BLaER1 (cell line): ENCODE results near the gene SGPP2.
"Not testable (repeated sequence)": the region's sequence is repeated elsewhere in the genome, so short reads cannot be mapped to it uniquely, and the experiment has no call there.

Source experiments
- H3K27ac ChIP-seq: shearing (Covaris generic); formaldehyde crosslinking; 2 replicates; pipeline ENCODE4 v1.8.1; 2022
- H3K27me3 ChIP-seq: shearing (Covaris generic); formaldehyde crosslinking; 2 replicates; pipeline ENCODE4 v1.8.1; 2022
- H3K36me3 ChIP-seq: shearing (Covaris generic); formaldehyde crosslinking; 2 replicates; pipeline ENCODE4 v1.8.1; 2022
- H3K4me1 ChIP-seq: shearing (Covaris generic); formaldehyde crosslinking; 2 replicates; pipeline ENCODE4 v1.8.1; 2022
- H3K4me2 ChIP-seq: shearing (Covaris generic); formaldehyde crosslinking; 2 replicates; pipeline ENCODE4 v1.8.1; 2022
- H3K4me3 ChIP-seq: shearing (Covaris generic); formaldehyde crosslinking; 2 replicates; pipeline ENCODE4 v1.8.1; 2022
- H3K9ac ChIP-seq: shearing (Covaris generic); formaldehyde crosslinking; 2 replicates; pipeline ENCODE4 v1.8.1; 2022
- H3K9me3 ChIP-seq: shearing (Covaris generic); formaldehyde crosslinking; 2 replicates; pipeline ENCODE4 v1.8.1; 2022
- H4K20me1 ChIP-seq: shearing (Covaris generic); formaldehyde crosslinking; 2 replicates; pipeline ENCODE4 v1.8.1; 2022
- Cebpa-rat ChIP-seq: shearing (Covaris generic); IDR thresholded peaks from 2 replicates; pipeline ENCODE4 v1.8.1; 2022

SGPP2 gene

DNA sequence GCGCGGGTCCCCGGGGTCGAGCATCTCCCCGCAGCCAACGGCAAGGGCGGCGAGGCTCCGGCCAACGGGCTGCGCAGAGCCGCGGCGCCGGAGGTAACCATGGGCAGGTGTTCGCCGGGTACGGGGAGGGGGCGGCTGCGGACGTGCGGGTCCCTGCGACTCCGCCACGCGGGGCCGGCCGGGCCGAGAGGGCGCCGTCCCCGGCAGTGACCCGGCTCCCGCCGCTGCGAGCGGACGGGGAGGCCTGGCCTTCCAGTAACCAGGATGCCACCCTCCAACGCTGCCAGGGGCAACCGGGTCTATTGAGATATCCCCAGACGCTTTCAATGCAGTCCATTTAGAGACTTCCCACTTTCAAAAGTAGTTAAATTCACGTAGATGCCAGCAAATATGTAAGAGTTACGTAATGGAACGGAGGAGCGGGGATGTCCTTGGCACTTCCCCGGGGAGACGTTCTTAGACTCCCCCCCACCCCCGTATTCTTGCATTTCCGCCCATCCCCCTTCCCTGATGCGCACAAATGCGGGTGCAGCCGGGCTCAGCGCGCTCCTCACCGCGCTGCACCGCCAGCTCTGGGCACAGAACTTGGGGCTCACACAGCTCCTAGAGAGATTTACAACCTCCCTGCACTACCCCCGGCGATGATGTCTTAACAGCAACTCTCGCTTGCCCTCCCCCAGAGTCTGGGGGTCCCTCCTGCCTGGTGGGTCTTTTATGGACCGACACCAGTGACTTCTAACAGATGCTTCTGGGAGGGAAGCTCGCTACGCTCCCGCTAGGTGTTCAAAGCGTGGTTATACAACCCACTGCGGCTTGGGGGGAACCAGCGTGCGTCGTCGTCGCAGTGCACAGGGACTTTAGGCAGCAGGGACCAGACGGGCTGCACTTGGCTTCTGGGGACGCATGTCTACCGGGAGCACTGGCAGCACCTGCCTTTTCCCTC, 657 bp downstream of the SGPP2 start:
- Histone ChIP-seq H3K4me2 (no peak overlapping the region), H3K4me1 (no peaks in the 10 kb centered on the region), H3K27ac (no peak overlapping the region), H3K9me3 (peaks cover 24% of the 10 kb centered on the region), H4K20me1 (no peaks in the 10 kb centered on the region), H3K27me3 (no peaks in the 10 kb centered on the region), H3K9ac (no peak overlapping the region), H3K36me3 (no peaks in the 10 kb centered on the region), H3K4me3 (no peak overlapping the region; the same call in 1 of the 2 replicates)
- no peak for TF ChIP-seq Cebpa-rat

DNA sequence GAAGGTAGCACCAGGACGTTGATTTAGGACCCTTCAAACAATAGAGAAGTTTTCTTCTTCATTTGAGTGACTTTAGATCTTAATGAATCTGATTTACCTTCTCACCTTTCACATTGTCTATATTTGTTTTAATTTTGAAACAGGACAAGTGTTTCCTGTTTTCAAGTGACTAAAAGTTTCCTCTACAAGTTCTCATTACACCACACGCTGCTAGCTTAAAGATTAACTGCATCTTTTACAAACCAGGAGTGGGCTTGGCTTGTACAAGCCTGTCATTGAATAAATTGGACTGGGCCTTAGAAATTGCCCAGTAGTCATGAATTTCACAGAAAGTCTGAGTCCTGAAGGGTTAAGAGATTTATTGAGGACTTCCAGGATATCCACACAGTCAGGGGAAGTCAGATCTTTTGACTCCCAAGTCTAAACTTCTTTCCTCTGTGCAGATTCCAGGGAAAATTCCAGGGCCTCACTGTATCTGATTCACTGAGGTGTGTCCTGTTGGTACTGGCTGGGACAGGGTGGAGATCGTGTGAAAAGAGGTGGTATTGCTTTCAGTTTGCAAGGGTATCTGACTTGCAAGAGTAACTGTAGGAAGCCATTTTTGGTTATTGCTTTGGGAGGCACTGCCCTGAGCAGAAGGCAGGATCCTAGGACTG, 3.4 kb downstream of the SGPP2 start:
- H3K9ac ChIP-seq, result no peak overlapping the region
- no peaks in the 10 kb centered on the region for H4K20me1 ChIP-seq
- H3K4me3 ChIP-seq, result no peak overlapping the region
- H3K36me3 ChIP-seq, result no peaks in the 10 kb centered on the region
- no peak for TF ChIP-seq Cebpa-rat
- H3K4me2 ChIP-seq, result no peak overlapping the region
- H3K9me3 ChIP-seq, result peaks cover 24% of the 10 kb centered on the region
- H3K27me3 ChIP-seq, result no peaks in the 10 kb centered on the region
- no peaks in the 10 kb centered on the region for H3K4me1 ChIP-seq
- H3K27ac ChIP-seq, result no peak overlapping the region

DNA sequence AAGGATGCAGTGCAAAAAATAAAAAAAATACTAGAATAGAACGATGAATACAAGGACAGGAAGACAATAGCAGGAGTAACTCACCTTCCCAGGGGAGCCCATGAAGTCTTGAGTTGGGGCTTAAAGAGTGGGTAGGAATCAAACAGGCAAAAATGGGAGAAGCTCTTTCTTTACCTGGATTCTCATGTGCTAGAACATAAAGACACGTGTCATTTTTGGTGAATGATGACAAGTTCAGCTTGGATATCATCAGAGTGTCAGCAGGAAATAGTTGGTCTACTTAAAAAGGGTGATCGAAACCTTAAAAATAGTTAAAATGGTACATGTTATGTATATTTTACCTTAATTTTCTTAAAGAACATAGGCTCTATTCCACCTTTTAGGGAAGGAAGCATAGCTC, 5.7 kb downstream of the SGPP2 start:
- H3K27me3 ChIP-seq, result no peaks in the 10 kb centered on the region
- H3K9ac ChIP-seq, result no peak overlapping the region
- TF ChIP-seq Cebpa-rat, result no peak
- H3K4me2 ChIP-seq, result no peak overlapping the region
- no peak overlapping the region for H3K27ac ChIP-seq
- no peaks in the 10 kb centered on the region for H3K36me3 ChIP-seq
- H3K4me1 ChIP-seq, result no peaks in the 10 kb centered on the region
- no peak overlapping the region for H3K4me3 ChIP-seq
- H4K20me1 ChIP-seq, result no peaks in the 10 kb centered on the region
- H3K9me3 ChIP-seq, result 0 out of 2 replicates have a peak, but pooled peaks cover 8% of the 10 kb centered on the region

DNA sequence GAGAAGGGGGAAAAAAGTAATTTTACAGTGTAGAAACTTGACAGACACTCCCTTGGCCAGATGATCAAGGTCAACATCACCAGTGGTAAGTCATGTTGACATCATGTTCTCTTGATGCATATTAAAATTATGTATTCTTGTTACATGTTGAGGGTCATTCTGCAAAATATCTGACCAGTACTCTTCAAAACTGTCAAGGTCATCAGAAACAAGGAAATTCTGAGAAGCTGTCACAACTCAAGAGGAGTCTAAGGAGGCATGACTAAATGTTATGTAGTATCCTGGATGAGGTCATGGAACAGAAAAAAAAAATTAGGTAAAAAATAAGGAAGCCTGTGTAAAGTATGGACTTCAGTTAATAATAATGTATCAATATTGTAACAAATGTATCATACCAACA, 6.3 kb downstream of the SGPP2 start:
- Histone ChIP-seq H3K9ac (no peak overlapping the region), H3K27ac (no peak overlapping the region), H3K4me1 (no peaks in the 10 kb centered on the region), H3K4me2 (no peak overlapping the region), H3K36me3 (no peaks in the 10 kb centered on the region), H4K20me1 (no peaks in the 10 kb centered on the region), H3K27me3 (no peaks in the 10 kb centered on the region), H3K4me3 (no peak overlapping the region), H3K9me3 (0 out of 2 replicates have a peak, but pooled peaks cover 5% of the 10 kb centered on the region)
- TF ChIP-seq Cebpa-rat, result no peak

DNA sequence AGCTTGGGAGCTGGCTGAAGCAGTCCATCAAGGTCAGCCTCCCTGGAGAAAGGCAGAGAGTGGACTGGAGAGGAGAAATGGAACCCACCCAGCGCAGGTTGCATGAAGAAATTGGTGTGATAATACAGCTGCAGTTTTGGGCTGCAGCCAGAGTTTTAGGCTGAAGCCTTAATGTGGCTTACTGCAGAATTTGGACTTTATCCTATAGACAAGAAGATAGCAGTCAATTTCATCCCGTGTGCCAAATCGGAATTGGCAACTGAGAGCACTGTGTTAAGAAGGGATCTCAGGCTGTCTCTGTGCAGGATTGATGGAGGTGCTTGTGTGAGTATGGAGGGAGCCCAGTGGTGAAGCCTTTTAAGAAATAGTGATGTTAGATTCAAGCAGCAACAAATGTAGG, 7.5 kb downstream of the SGPP2 start:
- Histone ChIP-seq H3K36me3 (no peaks in the 10 kb centered on the region), H3K9me3 (0 out of 2 replicates have a peak, but pooled peaks cover 5% of the 10 kb centered on the region), H3K27me3 (no peaks in the 10 kb centered on the region), H3K9ac (no peak overlapping the region), H4K20me1 (no peaks in the 10 kb centered on the region), H3K4me1 (no peaks in the 10 kb centered on the region), H3K4me3 (no peak overlapping the region), H3K4me2 (no peak overlapping the region), H3K27ac (no peak overlapping the region)
- no peak for TF ChIP-seq Cebpa-rat

DNA sequence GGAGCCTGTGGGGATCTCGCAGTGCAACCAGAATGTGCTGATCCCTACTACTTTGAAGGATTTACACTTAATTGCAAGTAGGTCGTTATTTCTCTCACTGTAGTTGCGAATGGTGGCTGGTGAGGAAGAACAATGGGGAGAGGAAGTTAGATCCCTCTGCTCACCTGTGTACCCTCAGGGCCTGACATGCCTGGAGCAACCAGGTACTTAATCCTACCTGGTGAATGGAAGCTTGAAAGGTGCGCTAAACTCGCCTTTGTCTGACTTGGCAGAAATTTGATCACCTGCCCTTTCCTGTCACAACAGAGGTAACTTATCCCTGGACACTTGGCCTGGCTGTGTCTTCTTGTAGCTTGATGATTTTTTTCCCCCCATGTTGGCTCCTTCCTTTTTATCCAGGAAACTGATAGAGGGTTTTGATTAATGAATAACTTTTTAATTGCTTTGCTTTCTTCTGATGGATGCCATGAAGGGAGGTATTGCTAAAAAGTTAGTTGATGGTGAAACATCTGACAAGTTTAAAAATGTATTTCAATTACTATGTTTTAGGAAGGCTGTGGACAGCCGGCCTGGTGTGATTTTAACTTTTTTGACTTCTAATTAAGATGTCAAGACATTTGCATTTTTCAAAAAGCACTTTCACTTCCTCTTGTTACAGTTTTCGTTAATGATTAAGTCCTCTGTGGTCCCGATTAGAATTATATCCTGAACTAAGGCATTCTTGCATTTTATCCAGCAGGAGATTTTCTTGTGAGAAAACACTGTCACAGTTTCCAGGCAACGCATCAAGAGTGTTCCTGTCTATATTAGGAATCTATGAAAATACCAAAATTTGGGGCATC, 9.2 kb downstream of the SGPP2 start:
- H3K4me2 ChIP-seq, result no peak overlapping the region
- H3K27me3 ChIP-seq, result no peaks in the 10 kb centered on the region
- H3K27ac ChIP-seq, result no peak overlapping the region
- no peaks in the 10 kb centered on the region for H3K36me3 ChIP-seq
- 0 out of 2 replicates have a peak, but pooled peaks cover 5% of the 10 kb centered on the region for H3K9me3 ChIP-seq
- TF ChIP-seq Cebpa-rat, result no peak
- no peak overlapping the region for H3K9ac ChIP-seq
- H3K4me3 ChIP-seq, result no peak overlapping the region
- H3K4me1 ChIP-seq, result no peaks in the 10 kb centered on the region
- no peaks in the 10 kb centered on the region for H4K20me1 ChIP-seq

DNA sequence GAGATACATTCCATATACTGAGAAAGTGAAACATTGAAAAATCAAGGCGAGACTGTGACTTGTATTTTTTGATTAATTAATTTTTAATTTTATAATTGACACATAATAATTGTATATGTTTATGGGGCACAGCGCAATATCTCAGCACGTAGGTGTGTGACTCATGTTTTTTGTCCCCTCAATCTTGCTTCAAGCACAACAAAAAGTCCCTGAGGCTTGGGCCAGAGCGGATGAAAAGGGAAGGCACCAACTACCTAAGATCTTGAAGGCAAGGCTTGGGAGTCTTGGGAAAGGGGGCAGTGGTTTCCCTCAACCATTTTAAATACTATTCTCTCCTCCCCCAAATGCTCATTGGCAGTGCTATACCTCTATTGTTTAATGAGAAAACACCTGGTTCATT, 9.9 kb downstream of the SGPP2 start:
- H3K27ac ChIP-seq, result no peak overlapping the region
- H3K4me3 ChIP-seq, result no peak overlapping the region
- H3K4me2 ChIP-seq, result no peak overlapping the region
- H3K36me3 ChIP-seq, result no peaks in the 10 kb centered on the region
- H3K9ac ChIP-seq, result no peak overlapping the region
- H3K4me1 ChIP-seq, result no peaks in the 10 kb centered on the region
- H3K27me3 ChIP-seq, result no peaks in the 10 kb centered on the region
- H4K20me1 ChIP-seq, result no peaks in the 10 kb centered on the region
- 0 out of 2 replicates have a peak, but pooled peaks cover 5% of the 10 kb centered on the region for H3K9me3 ChIP-seq
- TF ChIP-seq Cebpa-rat, result no peak

DNA sequence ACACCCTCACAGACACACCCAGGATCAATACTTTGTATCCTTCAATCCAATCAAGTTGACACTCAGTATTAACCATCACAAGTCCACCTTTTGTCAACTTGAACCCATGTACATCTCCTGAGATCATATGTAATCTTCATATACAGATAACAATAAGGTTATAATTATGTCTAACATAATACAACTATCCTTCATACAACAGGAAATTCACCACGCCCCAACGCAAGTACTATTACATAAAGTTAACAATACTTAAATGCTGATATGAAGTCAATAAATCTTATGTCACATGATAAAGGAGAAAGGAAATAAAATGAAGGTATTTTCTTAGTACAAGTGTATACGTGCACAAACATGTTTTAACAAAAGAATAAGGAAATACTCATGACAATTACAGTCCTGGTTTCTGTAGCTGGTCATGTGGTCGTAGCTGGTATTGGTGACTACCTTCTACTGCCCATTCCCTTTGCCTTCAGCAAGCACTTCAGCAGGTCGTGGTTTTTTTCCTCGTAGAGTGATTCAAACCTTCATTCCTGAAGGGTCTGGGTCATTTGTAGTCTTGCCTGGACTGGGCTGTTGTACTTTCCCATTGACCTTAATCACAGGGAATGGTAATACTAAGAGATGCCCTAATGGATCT, 11.2 kb downstream of the SGPP2 start:
- not testable (repeated sequence) for H3K27me3 ChIP-seq, H3K4me1 ChIP-seq, H3K36me3 ChIP-seq, H3K27ac ChIP-seq, H3K9me3 ChIP-seq, H3K4me2 ChIP-seq, H3K9ac ChIP-seq, H3K4me3 ChIP-seq, H4K20me1 ChIP-seq

DNA sequence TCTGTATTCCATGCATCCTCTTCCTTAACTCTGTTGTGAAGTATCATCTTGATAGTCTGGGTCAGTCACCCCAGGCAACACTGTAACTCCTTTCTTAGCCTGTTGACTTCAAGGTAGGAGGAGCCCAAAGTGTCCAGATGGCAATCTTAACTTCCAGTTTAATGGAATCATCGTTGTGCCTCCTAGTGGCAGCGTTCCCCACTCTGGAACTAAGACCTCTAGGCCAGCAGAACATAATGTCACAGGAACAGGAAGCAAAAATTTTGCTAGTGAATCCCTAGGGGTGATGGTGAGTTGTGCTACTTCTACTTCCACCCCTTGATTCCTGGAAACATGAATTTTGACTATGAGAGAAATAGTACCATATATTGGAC, 11.7 kb downstream of the SGPP2 start:
- Histone ChIP-seq H3K27me3 (no peaks in the 10 kb centered on the region), H3K9me3 (no peaks in the 10 kb centered on the region), H3K4me3 (no peak overlapping the region), H3K9ac (no peak overlapping the region), H3K4me1 (no peaks in the 10 kb centered on the region), H3K4me2 (no peak overlapping the region), H3K27ac (no peak overlapping the region), H3K36me3 (no peaks in the 10 kb centered on the region), H4K20me1 (no peaks in the 10 kb centered on the region)
- no peak for TF ChIP-seq Cebpa-rat
